Stimulated activated CD4-positive, alpha-beta T cell treated with anti-CD3 and anti-CD28 coated beads, Interleukin-1b, Interleukin-23, amount 100 ng/mL, for 48 hours (primary cell): Measurements from ENCODE around the gene BZW2.
"Not testable (repeated sequence)": the region's sequence is repeated elsewhere in the genome, so short reads cannot be mapped to it uniquely, and the experiment has no call there.

Experiments used
- DNase-seq: peaks from one replicate; pipeline ENCODE4 v3.0.0-alpha.2; 2020

Gene BZW2

GRCh38 chr7:16646472-16647072 is 591 bp downstream of the BZW2 start:
- DNase-seq: no peak

- no peak for DNase-seq
Measured at GRCh38 chr7:16647435-16647960, 1.5 kb downstream of the BZW2 start.

- DNase-seq: no peak
Measured at GRCh38 chr7:16648551-16648950, 2.6 kb downstream of the BZW2 start.

GRCh38 chr7:16649196-16649595 is 3.2 kb downstream of the BZW2 start:
- no peak for DNase-seq

- no peak for DNase-seq
Measured at GRCh38 chr7:16650266-16650665, 4.3 kb downstream of the BZW2 start.

DNA sequence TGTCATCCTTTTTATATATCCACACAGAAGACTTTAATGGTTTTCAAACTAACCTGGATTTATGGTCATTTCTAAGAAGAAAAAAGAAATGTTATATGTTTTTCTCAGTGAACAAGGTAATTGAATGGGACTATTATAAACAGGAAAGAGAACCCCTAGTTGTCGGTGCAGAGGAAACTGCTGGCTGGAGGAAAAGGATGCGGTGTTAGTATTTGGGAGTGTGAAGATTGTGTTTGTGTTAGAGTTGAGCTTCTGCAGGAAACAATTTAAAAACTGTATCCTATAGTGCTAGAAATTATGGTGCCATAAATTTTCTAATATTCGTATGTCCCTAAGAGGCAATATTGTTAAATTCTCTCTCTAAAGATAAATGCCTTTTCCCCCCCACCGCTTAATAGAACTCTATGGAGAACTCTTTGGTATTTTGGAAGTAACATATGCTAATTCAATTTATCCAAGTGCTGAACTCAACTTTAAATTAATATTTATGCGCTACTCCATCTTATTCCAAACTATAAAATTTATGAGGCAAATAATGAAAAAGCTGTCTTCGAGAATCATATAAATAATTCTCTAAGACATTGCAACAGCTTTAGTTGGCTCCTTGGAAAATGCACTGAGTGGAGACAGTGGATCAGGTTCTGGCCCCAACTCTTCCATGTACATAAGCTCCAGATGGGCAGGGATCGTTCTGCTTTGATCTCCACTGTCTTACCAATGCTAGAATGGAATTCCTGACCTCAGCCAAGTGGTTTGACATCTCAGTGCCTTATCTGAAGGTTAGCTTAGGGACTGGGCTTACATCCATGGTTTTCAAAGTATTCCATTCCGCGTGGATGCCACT is 5.6 kb downstream of the BZW2 start:
- no peak for DNase-seq

DNA sequence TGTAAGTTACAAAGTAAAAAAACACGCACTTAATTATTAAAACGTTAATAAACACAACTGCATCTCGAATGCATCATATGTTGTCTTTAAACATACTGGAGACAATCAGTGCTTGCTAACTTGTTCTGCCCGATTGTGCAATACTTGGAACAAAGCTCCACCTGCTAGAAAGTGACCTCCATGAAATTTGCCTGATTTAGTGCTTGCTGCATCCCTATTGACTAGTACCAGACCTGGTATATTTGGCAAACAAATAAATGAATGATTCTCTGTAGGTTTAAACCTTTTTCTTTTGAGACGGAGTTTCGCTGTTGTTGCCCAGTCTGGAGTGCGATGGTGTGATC is 6.2 kb downstream of the BZW2 start:
- DNase-seq: no peak

DNA sequence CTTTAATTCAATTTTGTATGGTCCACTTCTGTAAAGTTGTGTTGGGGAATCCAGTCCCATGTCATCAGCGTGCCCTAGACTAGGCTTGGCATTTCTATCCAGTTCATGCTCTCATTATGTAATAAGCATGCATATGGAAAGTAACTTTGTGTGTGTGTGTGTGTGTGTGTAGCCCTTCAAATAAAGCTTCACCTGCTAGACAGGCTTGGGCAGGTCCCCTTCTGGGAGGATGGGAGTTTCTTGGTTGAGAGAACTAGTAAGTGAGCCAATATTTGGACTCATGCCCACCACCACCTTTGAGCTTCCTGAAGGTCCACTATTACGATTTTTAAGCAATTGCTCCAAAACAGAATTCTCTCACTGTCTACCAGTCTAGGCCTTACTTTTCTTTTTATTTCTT is 6.9 kb downstream of the BZW2 start:
- no peak for DNase-seq

DNA sequence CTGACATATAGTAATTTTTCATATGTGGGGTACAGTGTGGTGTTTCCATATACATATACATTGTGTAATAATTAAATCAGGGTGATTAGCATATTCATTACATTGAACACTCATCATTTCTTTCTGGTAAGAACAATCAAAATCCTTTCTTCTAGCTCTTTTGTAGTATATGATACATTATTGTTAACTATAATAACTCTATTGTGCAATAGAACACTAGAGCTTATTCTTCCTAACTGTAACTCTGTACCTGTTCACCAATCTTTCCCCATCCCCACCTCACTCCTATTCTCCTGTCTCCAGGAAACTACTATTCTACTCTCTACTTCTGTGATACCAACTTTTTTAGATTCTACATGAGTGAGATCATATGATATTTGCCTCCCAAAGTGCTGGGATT is 9.4 kb downstream of the BZW2 start:
- DNase-seq: no peak

DNA sequence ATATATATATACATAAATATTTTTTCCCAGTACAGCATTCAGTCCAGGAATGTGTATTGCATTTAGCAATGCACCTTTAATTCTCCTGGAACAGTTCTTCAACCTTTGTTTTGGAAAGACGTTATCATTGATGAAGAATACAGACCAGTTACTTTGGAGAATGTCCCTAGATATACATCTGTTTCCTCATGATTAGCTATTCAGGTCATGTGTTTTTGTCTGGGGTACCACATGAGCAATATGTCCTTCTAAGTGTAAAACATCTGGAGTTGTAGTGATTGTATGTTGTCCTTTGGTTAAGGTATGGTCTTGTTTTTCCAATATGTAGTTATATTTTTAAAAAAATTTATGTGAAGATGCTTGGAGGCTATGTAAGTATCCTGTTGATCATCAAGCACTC is 10.2 kb downstream of the BZW2 start:
- DNase-seq: no peak

GRCh38 chr7:16657656-16658279 is 11.8 kb downstream of the BZW2 start:
- DNase-seq: no peak

- not testable (repeated sequence) for DNase-seq
Measured at GRCh38 chr7:16659854-16660497, 14.0 kb downstream of the BZW2 start.

- DNase-seq: no peak
Measured at GRCh38 chr7:16660702-16661464, 14.9 kb downstream of the BZW2 start.

- DNase-seq: no peak
Measured at GRCh38 chr7:16661924-16662323, 15.9 kb downstream of the BZW2 start.

GRCh38 chr7:16667355-16667754 is 21.4 kb downstream of the BZW2 start:
- DNase-seq: no peak

GRCh38 chr7:16668049-16668858 is 22.3 kb downstream of the BZW2 start:
- DNase-seq: no peak

GRCh38 chr7:16668978-16669377 is 23.0 kb downstream of the BZW2 start:
- DNase-seq: no peak

DNA sequence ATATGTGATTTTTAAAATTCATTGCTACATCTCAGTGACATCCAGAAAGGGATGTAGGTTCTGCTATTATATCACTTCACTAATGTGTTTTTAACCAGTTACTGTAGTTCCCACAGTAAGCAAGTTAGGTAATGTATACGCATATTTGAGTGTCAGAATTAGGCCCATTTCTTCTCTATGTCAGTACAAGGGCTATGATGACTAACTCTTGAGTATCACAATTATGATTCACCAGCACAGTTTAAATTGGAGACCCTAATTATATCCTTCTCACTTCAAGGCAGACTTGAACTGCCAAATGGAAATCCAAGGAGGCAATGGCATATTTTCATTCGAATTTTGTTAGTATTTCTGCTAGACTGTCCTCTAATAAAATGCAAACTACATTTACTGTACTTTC is 23.6 kb downstream of the BZW2 start:
- no peak for DNase-seq

DNA sequence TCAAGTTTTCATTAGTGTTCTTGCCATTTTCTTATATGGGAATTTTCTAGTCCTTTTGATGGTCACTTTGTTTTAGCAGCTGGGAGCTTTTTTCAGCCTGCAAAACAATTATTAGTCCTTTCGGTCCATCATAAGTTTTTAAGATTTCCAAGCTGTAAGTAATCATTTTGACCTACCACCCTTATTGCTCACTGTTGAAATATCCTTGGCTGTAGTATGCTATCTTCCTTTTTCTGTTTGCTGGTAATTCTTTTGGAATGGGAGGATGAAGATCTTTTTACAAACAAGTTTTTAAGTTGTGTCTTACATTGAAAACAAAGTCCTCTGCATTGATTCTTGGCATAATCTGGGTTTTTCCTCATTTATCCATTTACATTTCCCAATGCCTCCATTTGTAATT is 24.0 kb downstream of the BZW2 start:
- DNase-seq: no peak

GRCh38 chr7:16670731-16671344 is 24.9 kb downstream of the BZW2 start:
- no peak for DNase-seq

GRCh38 chr7:16671811-16672210 is 25.8 kb downstream of the BZW2 start:
- no peak for DNase-seq
